ENCODE measurements around the gene PCCA.

DNA sequence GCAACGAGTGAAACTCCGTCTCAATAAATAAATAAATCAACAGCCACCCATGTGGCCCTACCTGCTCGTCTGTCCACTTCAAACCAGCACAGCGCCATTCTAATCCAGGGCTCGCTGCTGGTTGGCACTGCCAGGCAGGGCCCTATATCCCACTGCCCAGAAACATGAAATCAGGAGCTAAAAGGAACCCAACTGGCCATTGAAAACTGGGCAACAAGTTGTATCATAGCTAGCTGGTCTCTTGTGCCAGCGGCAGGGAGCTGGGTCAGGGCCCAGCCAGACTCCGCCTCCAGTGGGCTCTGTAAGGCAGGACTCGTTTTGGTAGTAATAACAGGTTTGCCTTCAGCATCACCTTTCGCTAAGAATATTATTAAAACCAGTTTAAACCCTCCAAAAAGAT is 460.4 kb downstream of the PCCA start:
- TF ChIP-seq, protein P1, sequence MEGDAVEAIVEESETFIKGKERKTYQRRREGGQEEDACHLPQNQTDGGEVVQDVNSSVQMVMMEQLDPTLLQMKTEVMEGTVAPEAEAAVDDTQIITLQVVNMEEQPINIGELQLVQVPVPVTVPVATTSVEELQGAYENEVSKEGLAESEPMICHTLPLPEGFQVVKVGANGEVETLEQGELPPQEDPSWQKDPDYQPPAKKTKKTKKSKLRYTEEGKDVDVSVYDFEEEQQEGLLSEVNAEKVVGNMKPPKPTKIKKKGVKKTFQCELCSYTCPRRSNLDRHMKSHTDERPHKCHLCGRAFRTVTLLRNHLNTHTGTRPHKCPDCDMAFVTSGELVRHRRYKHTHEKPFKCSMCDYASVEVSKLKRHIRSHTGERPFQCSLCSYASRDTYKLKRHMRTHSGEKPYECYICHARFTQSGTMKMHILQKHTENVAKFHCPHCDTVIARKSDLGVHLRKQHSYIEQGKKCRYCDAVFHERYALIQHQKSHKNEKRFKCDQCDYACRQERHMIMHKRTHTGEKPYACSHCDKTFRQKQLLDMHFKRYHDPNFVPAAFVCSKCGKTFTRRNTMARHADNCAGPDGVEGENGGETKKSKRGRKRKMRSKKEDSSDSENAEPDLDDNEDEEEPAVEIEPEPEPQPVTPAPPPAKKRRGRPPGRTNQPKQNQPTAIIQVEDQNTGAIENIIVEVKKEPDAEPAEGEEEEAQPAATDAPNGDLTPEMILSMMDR (IDR thresholded peaks at IDR 0.05): no peak
- TF ChIP-seq POLR2A (IDR thresholded peaks at IDR 0.05): no peak
